ENCODE measurements around the gene RSRC2. TPM values are rescaled to one million over a fixed set of nuclear protein-coding genes. Genes with fewer than 3 reads are reported as not detected.
"Not testable (repeated sequence)": the region's sequence is repeated elsewhere in the genome, so short reads cannot be mapped to it uniquely, and the experiment has no call there.

RSRC2 gene
- total and polyA plus RNA-seq, 4 donors, result 75.4 to 159 (median 123) TPM

- no peaks in the 10 kb centered on the region for H3K9me3 ChIP-seq (ENCODE audit: control insufficient read depth, insufficient read depth, low read length)
- no peak overlapping the region for H3K27ac ChIP-seq (ENCODE audit: low read depth, low read length)
- WGBS (ENCODE audit: insufficient coverage), result 91% methylated on average over 14 of the region's 19 CpGs
- DNase-seq (ENCODE audit: low read depth in 4 of 6, low spot score in 6 of 6), result no peak
- H3K27me3 ChIP-seq (ENCODE audit: control insufficient read depth, insufficient read depth, low read length), result no peaks in the 10 kb centered on the region
- H3K4me1 ChIP-seq (ENCODE audit: control insufficient read depth, insufficient read depth, low read length), result no peaks in the 10 kb centered on the region
- peaks cover 54% of the 10 kb centered on the region for H3K36me3 ChIP-seq (ENCODE audit: control insufficient read depth, insufficient read depth, low read length)
- H3K4me3 ChIP-seq (ENCODE audit: low read depth, low read length), result no peak overlapping the region
These were observed 53.0 kb downstream of the RSRC2 start for GRCh38 chr12:122473543-122474323.

- Histone ChIP-seq H3K27ac (ENCODE audit: low read depth, low read length) (peak overlapping the region; percentile 25), H3K4me1 (ENCODE audit: control insufficient read depth, insufficient read depth, low read length) (no peaks in the 10 kb centered on the region), H3K9me3 (ENCODE audit: control insufficient read depth, insufficient read depth, low read length) (no peaks in the 10 kb centered on the region), H3K36me3 (ENCODE audit: control insufficient read depth, insufficient read depth, low read length) (peaks cover 43% of the 10 kb centered on the region), H3K27me3 (ENCODE audit: control insufficient read depth, insufficient read depth, low read length) (no peaks in the 10 kb centered on the region), H3K4me3 (ENCODE audit: low read depth, low read length) (no peak overlapping the region)
- peak; percentile 9 to 87 (median 47) for DNase-seq (ENCODE audit: low read depth in 4 of 6, low spot score in 6 of 6)
- no CpG with 5 or more reads among the region's 3 CpGs for WGBS (ENCODE audit: insufficient coverage)
These were observed 55.2 kb downstream of the RSRC2 start for GRCh38 chr12:122471324-122472226.

- not testable (repeated sequence) for H3K27me3 ChIP-seq (ENCODE audit: control insufficient read depth, insufficient read depth, low read length); H3K27ac ChIP-seq (ENCODE audit: low read depth, low read length); H3K4me3 ChIP-seq (ENCODE audit: low read depth, low read length); H3K9me3 ChIP-seq (ENCODE audit: control insufficient read depth, insufficient read depth, low read length); DNase-seq (ENCODE audit: low read depth in 4 of 6, low spot score in 6 of 6); H3K4me1 ChIP-seq (ENCODE audit: control insufficient read depth, insufficient read depth, low read length)
- WGBS (ENCODE audit: insufficient coverage), result no CpG with 5 or more reads among the region's 7 CpGs
- H3K36me3 ChIP-seq (ENCODE audit: control insufficient read depth, insufficient read depth, low read length), result peaks cover 33% of the 10 kb centered on the region
These were observed 56.2 kb downstream of the RSRC2 start for GRCh38 chr12:122470576-122470975.

- H3K9me3 ChIP-seq (ENCODE audit: control insufficient read depth, insufficient read depth, low read length); H3K4me1 ChIP-seq (ENCODE audit: control insufficient read depth, insufficient read depth, low read length); DNase-seq (ENCODE audit: low read depth in 4 of 6, low spot score in 6 of 6); H3K27ac ChIP-seq (ENCODE audit: low read depth, low read length); H3K27me3 ChIP-seq (ENCODE audit: control insufficient read depth, insufficient read depth, low read length); H3K4me3 ChIP-seq (ENCODE audit: low read depth, low read length): not testable (repeated sequence)
- 92% methylated on average over 6 of the region's 6 CpGs for WGBS (ENCODE audit: insufficient coverage)
- peaks cover 26% of the 10 kb centered on the region for H3K36me3 ChIP-seq (ENCODE audit: control insufficient read depth, insufficient read depth, low read length)
These were observed 56.9 kb downstream of the RSRC2 start for GRCh38 chr12:122469856-122470255.

- Histone ChIP-seq H3K9me3 (ENCODE audit: control insufficient read depth, insufficient read depth, low read length) (no peaks in the 10 kb centered on the region), H3K27me3 (ENCODE audit: control insufficient read depth, insufficient read depth, low read length) (no peaks in the 10 kb centered on the region), H3K27ac (ENCODE audit: low read depth, low read length) (no peak overlapping the region), H3K36me3 (ENCODE audit: control insufficient read depth, insufficient read depth, low read length) (peaks cover 12% of the 10 kb centered on the region), H3K4me3 (ENCODE audit: low read depth, low read length) (no peak overlapping the region), H3K4me1 (ENCODE audit: control insufficient read depth, insufficient read depth, low read length) (no peaks in the 10 kb centered on the region)
- WGBS (ENCODE audit: insufficient coverage), result 82% methylated on average over 2 of the region's 4 CpGs
- DNase-seq (ENCODE audit: low read depth in 4 of 6, low spot score in 6 of 6), result no peak
These were observed 58.8 kb downstream of the RSRC2 start for GRCh38 chr12:122467983-122468382.

GRCh38 chr12:122464317-122465042 lies 62.3 kb downstream of the RSRC2 start:
- not testable (repeated sequence) for H3K36me3 ChIP-seq (ENCODE audit: control insufficient read depth, insufficient read depth, low read length); H3K27me3 ChIP-seq (ENCODE audit: control insufficient read depth, insufficient read depth, low read length); H3K9me3 ChIP-seq (ENCODE audit: control insufficient read depth, insufficient read depth, low read length); H3K27ac ChIP-seq (ENCODE audit: low read depth, low read length); DNase-seq (ENCODE audit: low read depth in 4 of 6, low spot score in 6 of 6); H3K4me3 ChIP-seq (ENCODE audit: low read depth, low read length); H3K4me1 ChIP-seq (ENCODE audit: control insufficient read depth, insufficient read depth, low read length)
- WGBS (ENCODE audit: insufficient coverage), result 80% methylated on average over 1 of the region's 17 CpGs

GRCh38 chr12:122460641-122461040 lies 66.1 kb downstream of the RSRC2 start:
- Histone ChIP-seq H3K36me3 (ENCODE audit: control insufficient read depth, insufficient read depth, low read length) (no peaks in the 10 kb centered on the region), H3K27ac (ENCODE audit: low read depth, low read length) (no peak overlapping the region), H3K27me3 (ENCODE audit: control insufficient read depth, insufficient read depth, low read length) (no peaks in the 10 kb centered on the region), H3K4me1 (ENCODE audit: control insufficient read depth, insufficient read depth, low read length) (no peaks in the 10 kb centered on the region), H3K4me3 (ENCODE audit: low read depth, low read length) (no peak overlapping the region), H3K9me3 (ENCODE audit: control insufficient read depth, insufficient read depth, low read length) (no peaks in the 10 kb centered on the region)
- DNase-seq (ENCODE audit: low read depth in 4 of 6, low spot score in 6 of 6), result no peak
- 71% methylated on average over 2 of the region's 2 CpGs for WGBS (ENCODE audit: insufficient coverage)

GRCh38 chr12:122460061-122460460 lies 66.7 kb downstream of the RSRC2 start:
- DNase-seq (ENCODE audit: low read depth in 4 of 6, low spot score in 6 of 6), result no peak
- H3K4me1 ChIP-seq (ENCODE audit: control insufficient read depth, insufficient read depth, low read length), result no peaks in the 10 kb centered on the region
- H3K9me3 ChIP-seq (ENCODE audit: control insufficient read depth, insufficient read depth, low read length), result no peaks in the 10 kb centered on the region
- H3K27ac ChIP-seq (ENCODE audit: low read depth, low read length), result no peak overlapping the region
- 80% methylated on average over 1 of the region's 7 CpGs for WGBS (ENCODE audit: insufficient coverage)
- no peaks in the 10 kb centered on the region for H3K27me3 ChIP-seq (ENCODE audit: control insufficient read depth, insufficient read depth, low read length)
- no peaks in the 10 kb centered on the region for H3K36me3 ChIP-seq (ENCODE audit: control insufficient read depth, insufficient read depth, low read length)
- H3K4me3 ChIP-seq (ENCODE audit: low read depth, low read length), result no peak overlapping the region

GRCh38 chr12:122459211-122459610 lies 67.5 kb downstream of the RSRC2 start:
- no peaks in the 10 kb centered on the region for H3K4me1 ChIP-seq (ENCODE audit: control insufficient read depth, insufficient read depth, low read length)
- no peaks in the 10 kb centered on the region for H3K36me3 ChIP-seq (ENCODE audit: control insufficient read depth, insufficient read depth, low read length)
- no peaks in the 10 kb centered on the region for H3K27me3 ChIP-seq (ENCODE audit: control insufficient read depth, insufficient read depth, low read length)
- no peak overlapping the region for H3K4me3 ChIP-seq (ENCODE audit: low read depth, low read length)
- no peak overlapping the region for H3K27ac ChIP-seq (ENCODE audit: low read depth, low read length)
- DNase-seq (ENCODE audit: low read depth in 4 of 6, low spot score in 6 of 6), result no peak
- 60% methylated on average over 1 of the region's 2 CpGs for WGBS (ENCODE audit: insufficient coverage)
- H3K9me3 ChIP-seq (ENCODE audit: control insufficient read depth, insufficient read depth, low read length), result no peaks in the 10 kb centered on the region

Measured in spinal cord (tissue), 10 donors.